Pancreas (tissue), 10 donors: ENCODE measurements around the gene PCSK4. TPM values are rescaled to one million over a fixed set of nuclear protein-coding genes. Genes with fewer than 3 reads are reported as not detected.

Source experiments
- ATAC-seq, 4 donors: fragments of 200-7000 bp; cut with Tn5 transposase; one replicate each; pipeline versions ENCODE4 v1.8.0 to v1.9.1; 2020; ENCODE audit warnings: mild to moderate bottlenecking in 4 of 4, moderate library complexity in 4 of 4
- DNase-seq, 6 donors: peaks; one replicate each; pipeline ENCODE4 v3.0.0-alpha.2; 2020
- FAIRE-seq: peaks from 2 replicates; lab custom pipeline; 2012; peaks lifted over from hg19 to GRCh38; lab: Jason Lieb, UNC
- H3K27ac ChIP-seq, 4 donors: fragments of 200-600 bp; sonication (generic); 1 replicate in 3 of 4; 2 replicates in 1 of 4; pipeline versions ENCODE4 v1.5.0 to v1.8.0; 2020
- H3K27me3 ChIP-seq, 4 donors: fragments of 200-600 bp; one replicate each; pipeline ENCODE4 v1.8.0; 2021
- H3K36me3 ChIP-seq, 3 donors: fragments of 200-600 bp; sonication (generic) in 1 of 3; one replicate each; pipeline versions ENCODE4 v1.5.0 to v1.8.0; 2020 to 2021
- H3K4me1 ChIP-seq, 3 donors: fragments of 200-600 bp; one replicate each; pipeline ENCODE4 v1.8.0; 2021
- H3K4me3 ChIP-seq, 4 donors: fragments of 200-600 bp; sonication (generic) in 2 of 4; one replicate each; pipeline versions ENCODE4 v1.5.0 to v1.8.0; 2020 to 2021
- H3K9me3 ChIP-seq, 4 donors: fragments of 200-600 bp; one replicate each; pipeline ENCODE4 v1.8.0; 2021
- CTCF ChIP-seq, 4 donors: fragments of 200-600 bp; sonication (generic) in 3 of 4; IDR thresholded peaks; one replicate each; pipeline versions ENCODE4 v1.5.0 to v1.8.0; 2021; ENCODE audit warnings: antibody characterized with exemption in 4 of 4
- WGBS, 2 donors: extraction: QIAGEN DNeasy Blood & Tissue Kit; methylation state at CpG; one replicate each; pipeline ENCODE4 v1.1.7; 2013; 5-methylcytosine and 5-hydroxymethylcytosine counted together
- intact Hi-C, 3 donors: fragments of 100-400 bp; cut with DNase I; formaldehyde crosslinking; loops; one replicate each; pipeline versions ENCODE4 v1.11.1 to v1.14.2; 2022
- polyA plus RNA-seq, 2 donors: library from polyadenylated mRNA; stranded (reverse); fragments of 200-250 nt; gene quantifications; one replicate each; pipeline ENCODE4 v1.2.3, GENCODE V29; 2013
- total RNA-seq, 6 donors: library from RNA; stranded (reverse); fragmentation: NEBNext Ultra II Directional in 4 of 6; extraction: Animal tissue kit (Norgen Biotek cat#: 25700) in 4 of 6; gene quantifications; one replicate each; pipeline versions ENCODE4 v1.2.1 to v1.2.4, GENCODE V29; 2021 to 2023
- donor health status: healthy with polysubstance abuse.
- donor health status: DM: no; HTN: no; CAD: no; lungs with moderate emphysema.
- donor health status: DM: no; HTN: no; CAD: no.
- donor health status: control.
- donor health status: control.
- donor health status: Bipolar disorder and iron deficiency.
- donor health status: DM: yes; HTN: yes; CAD: no.
- donor health status: DM: no; HTN: no; CAD: no.
- donor health status: DM: no; HTN: no; CAD: no.
- donor health status: DM: yes; HTN: yes; CAD: no.

PCSK4 gene
- total and polyA plus RNA-seq, 8 donors, result 1.5 to 11.5 (median 2.4) TPM

DNA sequence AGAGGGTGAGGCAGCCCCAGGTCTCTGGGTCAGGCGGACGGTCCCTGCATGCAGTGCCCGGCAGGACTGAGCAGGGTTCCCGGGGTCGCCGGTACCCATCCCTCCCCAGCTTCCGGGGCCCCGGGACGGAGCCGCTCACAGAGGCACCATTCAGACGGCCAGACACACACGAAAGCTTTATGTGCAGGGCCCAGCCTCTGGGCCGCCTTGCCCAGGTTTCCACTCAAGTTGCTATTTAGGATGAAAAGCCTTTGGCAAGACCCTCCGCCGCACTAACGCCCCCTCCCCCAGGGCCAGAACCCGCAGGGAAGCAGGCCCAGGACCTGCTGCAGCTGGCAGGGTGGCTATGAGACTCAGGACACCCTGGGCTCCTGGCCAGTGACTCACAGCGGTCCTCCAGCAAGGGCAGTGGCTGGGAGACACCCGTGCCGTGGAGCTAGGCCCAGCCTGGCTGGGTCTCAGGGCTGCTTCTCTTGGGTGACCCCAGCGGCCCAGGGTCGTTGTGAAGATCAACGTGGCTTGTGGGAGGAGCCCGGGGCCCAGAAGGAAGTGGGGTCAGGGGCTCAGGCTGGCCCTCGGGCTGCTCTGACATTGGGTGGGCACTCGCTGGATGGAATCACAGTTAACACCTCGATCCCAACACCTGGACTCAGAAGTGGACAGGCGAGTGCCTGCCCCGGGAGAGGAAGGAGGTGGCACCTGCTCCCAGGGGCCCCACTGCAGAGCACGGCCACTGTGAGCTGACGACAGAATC, 16.0 kb downstream of the PCSK4 start:
- Histone ChIP-seq H3K4me3 (no peak overlapping the region), H3K9me3 (no peaks in the 10 kb centered on the region), H3K36me3 (no peaks in the 10 kb centered on the region), H3K4me1 (peaks cover 20 to 29% (median 25%) of the 10 kb centered on the region in 3 donors), H3K27ac (no peak overlapping the region), H3K27me3 (peaks cover 0 to 21% (median 0%) of the 10 kb centered on the region in 4 donors)
- 80 to 82% methylated on average over 31 of the region's 31 CpGs for WGBS, 2 donors
- ATAC-seq (no peak), DNase-seq (peak in 2 of 6 donors; percentile 33 to 70), FAIRE-seq (no peak)
- no peak for TF ChIP-seq CTCF (IDR thresholded peaks at IDR 0.05)
- intact Hi-C loops, result no loop called here

- no peaks in the 10 kb centered on the region for H3K36me3 ChIP-seq
- FAIRE-seq, result no peak
- H3K4me1 ChIP-seq, result peaks cover 24 to 29% (median 28%) of the 10 kb centered on the region in 3 donors
- no peak for TF ChIP-seq CTCF (IDR thresholded peaks at IDR 0.05)
- H3K4me3 ChIP-seq, result no peak overlapping the region
- H3K27me3 ChIP-seq, result peaks cover 0 to 25% (median 0%) of the 10 kb centered on the region in 4 donors
- no peak overlapping the region for H3K27ac ChIP-seq
- no peaks in the 10 kb centered on the region for H3K9me3 ChIP-seq
- DNase-seq, result peak in 1 of 6 donors; percentile 67
- intact Hi-C loops, result no loop called here
- no peak for ATAC-seq
- 63 to 68% methylated on average over 19 to 20 of the region's 20 CpGs for WGBS, 2 donors
These were observed 16.9 kb downstream of the PCSK4 start for GRCh38 chr19:1473085-1473851.

- peak in 3 of 6 donors; percentile 15 to 76 (median 30) for DNase-seq
- 35 to 40% methylated on average over 43 to 44 of the region's 44 CpGs for WGBS, 2 donors
- no peak overlapping the region for H3K4me3 ChIP-seq
- no peak for FAIRE-seq
- no peak for TF ChIP-seq CTCF (IDR thresholded peaks at IDR 0.05)
- peaks cover 16 to 35% (median 30%) of the 10 kb centered on the region in 3 donors for H3K4me1 ChIP-seq
- H3K36me3 ChIP-seq, result no peaks in the 10 kb centered on the region
- no peaks in the 10 kb centered on the region for H3K9me3 ChIP-seq
- peaks cover 0 to 28% (median 0%) of the 10 kb centered on the region in 4 donors for H3K27me3 ChIP-seq
- no peak overlapping the region for H3K27ac ChIP-seq
- no peak for ATAC-seq
- intact Hi-C loops, result no loop called here
These were observed 17.7 kb downstream of the PCSK4 start for GRCh38 chr19:1472231-1473084.

DNA sequence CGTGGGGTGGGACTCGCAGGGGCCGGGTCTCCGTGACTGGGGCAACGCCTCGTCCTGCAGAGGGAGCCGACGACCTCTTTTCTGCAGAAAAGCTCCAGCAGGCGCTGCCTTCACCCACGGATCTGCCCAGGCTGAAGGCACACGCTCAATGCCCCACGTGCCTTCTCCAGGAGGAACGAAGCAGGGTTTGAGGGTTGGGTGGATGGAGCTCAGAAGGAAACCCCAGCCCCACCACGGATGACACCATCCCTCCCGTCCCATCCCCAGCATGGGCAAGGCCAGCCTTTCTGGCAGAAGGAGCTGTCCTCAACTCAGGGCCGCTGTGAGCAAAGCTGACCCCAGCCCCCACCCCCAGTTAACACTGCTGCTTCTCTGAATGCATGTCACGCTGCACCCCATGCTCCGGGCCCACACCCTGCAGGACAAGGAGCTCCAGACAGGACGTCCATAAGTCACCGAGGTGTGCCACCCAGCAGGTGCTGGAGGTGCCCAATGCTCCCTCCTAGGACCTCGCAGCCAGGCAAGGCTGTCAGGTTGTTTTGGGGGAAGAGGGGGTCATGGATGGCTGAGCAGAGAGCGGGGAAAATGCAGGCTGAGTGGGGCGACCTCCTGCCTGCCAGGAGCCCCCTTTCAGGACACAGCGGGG, 18.5 kb downstream of the PCSK4 start:
- intact Hi-C loops, result no loop called here
- ATAC-seq (peak in 1 of 4 donors; percentile 4), DNase-seq (peak in 3 of 6 donors; percentile 33 to 66 (median 57)), FAIRE-seq (no peak)
- H3K36me3 ChIP-seq, result no peaks in the 10 kb centered on the region
- WGBS, 2 donors, result 23 to 24% methylated on average over 24 of the region's 24 CpGs
- H3K27ac ChIP-seq, result no peak overlapping the region
- H3K4me3 ChIP-seq, result peak overlapping the region in 1 of 4 donors; percentile 45
- H3K27me3 ChIP-seq, result peaks cover 0 to 30% (median under 1%) of the 10 kb centered on the region in 4 donors
- TF ChIP-seq CTCF (IDR thresholded peaks at IDR 0.05), result no peak
- no peaks in the 10 kb centered on the region for H3K9me3 ChIP-seq
- peaks cover 16 to 35% (median 32%) of the 10 kb centered on the region in 3 donors for H3K4me1 ChIP-seq
